Thymus (tissue), 11 donors: ENCODE measurements around the gene SRSF1. TPM values are rescaled to one million over a fixed set of nuclear protein-coding genes. Genes with fewer than 3 reads are reported as not detected.

Source experiments
- DNase-seq, 9 donors: peaks; one replicate each; pipeline ENCODE4 v3.0.0-alpha.2; 2013; ENCODE audit warnings: low spot score in 9 of 9, low read depth in 6 of 9, missing footprints in 1 of 9
- H3K27ac ChIP-seq, 2 donors: one replicate each; pipeline ENCODE4 v1.5.1; 2013; ENCODE audit warnings: control low read depth in 1 of 2, low read depth in 1 of 2, low read length in 1 of 2, mild to moderate bottlenecking in 1 of 2, moderate library complexity in 1 of 2
- H3K27me3 ChIP-seq, 2 donors: one replicate each; pipeline ENCODE4 v1.5.1; 2013; ENCODE audit warnings: low read length in 1 of 2; ENCODE audit not compliant: control insufficient read depth in 2 of 2, insufficient read depth in 1 of 2
- H3K36me3 ChIP-seq, 2 donors: one replicate each; pipeline ENCODE4 v1.5.1; 2013; ENCODE audit warnings: low read length in 1 of 2, mild to moderate bottlenecking in 1 of 2, moderate library complexity in 1 of 2; ENCODE audit not compliant: control insufficient read depth in 2 of 2, insufficient read depth in 2 of 2
- H3K4me1 ChIP-seq, 2 donors: one replicate each; pipeline ENCODE4 v1.5.1; 2013; ENCODE audit warnings: low read length in 2 of 2; ENCODE audit not compliant: control insufficient read depth in 2 of 2, insufficient read depth in 2 of 2
- H3K4me3 ChIP-seq, 2 donors: one replicate each; pipeline ENCODE4 v1.5.1; 2013; ENCODE audit warnings: low read length in 2 of 2, control low read depth in 1 of 2, mild to moderate bottlenecking in 1 of 2
- H3K9me3 ChIP-seq, 2 donors: one replicate each; pipeline ENCODE4 v1.5.1; 2013; ENCODE audit warnings: low read length in 1 of 2, mild to moderate bottlenecking in 1 of 2; ENCODE audit not compliant: control insufficient read depth in 2 of 2, insufficient read depth in 1 of 2
- WGBS: extraction: QIAGEN DNeasy Blood & Tissue Kit; methylation state at CpG from one replicate; pipeline ENCODE4 v1.1.7; 2013; 5-methylcytosine and 5-hydroxymethylcytosine counted together
- polyA plus RNA-seq: library from polyadenylated mRNA; stranded (reverse); fragments of 200-250 nt; gene quantifications from one replicate; pipeline ENCODE4 v1.2.3, GENCODE V29; 2013
- total RNA-seq: library from RNA; stranded (reverse); fragments of 120-200 nt; gene quantifications from one replicate; pipeline ENCODE4 v1.2.4, GENCODE V29; 2013
- donor health status: healthy.

The SRSF1 gene
- total and polyA plus RNA-seq, 2 donors, result 104 to 307 TPM

- Histone ChIP-seq H3K27me3 (no peaks in the 10 kb centered on the region), H3K36me3 (peaks cover 6 to 10% of the 10 kb centered on the region in 2 donors), H3K9me3 (no peaks in the 10 kb centered on the region), H3K4me3 (peak within 1 kb of the TSS; percentile 78 to 95), H3K27ac (peak within 1 kb of the TSS; percentile 81 to 91), H3K4me1 (peaks cover 17 to 20% of the 10 kb centered on the region in 2 donors)
- WGBS, result under 1% methylated on average over 74 of the region's 74 CpGs
- DNase-seq, result peak in 7 of 9 donors; percentile 42 to 87 (median 72)
Observed at GRCh38 chr17:57987581-57988300, 19.3 kb downstream of the SRSF1 start, which contains the start of gene VEZF1. Gene VEZF1, minus strand, starts transcription at chr17:57988254. Its CDS starts 143 bp downstream, at chr17:57988111.

DNA sequence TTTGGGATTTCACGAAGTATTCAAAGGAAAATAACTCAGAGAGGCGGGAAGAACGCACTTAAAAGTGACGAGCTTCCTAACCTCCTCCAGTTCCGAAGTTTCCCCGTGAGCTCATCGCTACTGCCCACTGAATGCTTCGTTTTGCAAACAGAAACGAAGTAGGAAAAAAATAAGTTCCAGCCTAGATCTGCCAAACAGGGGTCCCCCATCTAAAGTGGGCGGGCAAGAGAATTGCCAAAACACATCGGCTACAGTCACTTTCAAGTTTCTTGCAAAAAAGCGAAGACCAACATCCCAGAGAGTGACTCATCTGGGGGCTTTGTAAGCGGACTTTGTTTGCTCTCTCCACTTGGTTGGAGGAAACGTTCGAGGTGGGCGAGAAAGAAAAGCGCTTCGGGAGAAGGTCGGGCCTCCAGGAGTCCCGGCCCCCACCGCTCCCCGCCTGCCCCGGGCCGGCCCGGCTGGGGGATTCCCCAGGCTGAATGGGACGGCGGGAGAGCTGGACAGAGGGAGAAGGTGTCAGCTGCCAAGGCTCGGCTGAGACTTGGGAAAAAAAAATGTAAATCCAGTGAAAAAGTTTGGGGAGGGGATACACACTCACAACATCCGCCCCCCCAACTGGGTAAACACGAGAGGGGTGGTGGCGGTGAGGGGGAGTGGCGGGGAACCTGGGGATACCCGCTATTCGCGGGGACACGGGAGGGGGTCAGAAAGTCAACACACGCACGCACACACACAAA, 20.0 kb downstream of the SRSF1 start:
- no peaks in the 10 kb centered on the region for H3K27me3 ChIP-seq
- peak overlapping the region; percentile 75 to 95 for H3K4me3 ChIP-seq
- under 1% methylated on average over 38 of the region's 38 CpGs for WGBS
- H3K27ac ChIP-seq, result peak overlapping the region; percentile 81 to 91
- H3K36me3 ChIP-seq, result peaks cover 12 to 16% of the 10 kb centered on the region in 2 donors
- no peaks in the 10 kb centered on the region for H3K9me3 ChIP-seq
- peaks cover 20 to 22% of the 10 kb centered on the region in 2 donors for H3K4me1 ChIP-seq
- peak in 5 of 9 donors; percentile 16 to 59 (median 27) for DNase-seq

DNA sequence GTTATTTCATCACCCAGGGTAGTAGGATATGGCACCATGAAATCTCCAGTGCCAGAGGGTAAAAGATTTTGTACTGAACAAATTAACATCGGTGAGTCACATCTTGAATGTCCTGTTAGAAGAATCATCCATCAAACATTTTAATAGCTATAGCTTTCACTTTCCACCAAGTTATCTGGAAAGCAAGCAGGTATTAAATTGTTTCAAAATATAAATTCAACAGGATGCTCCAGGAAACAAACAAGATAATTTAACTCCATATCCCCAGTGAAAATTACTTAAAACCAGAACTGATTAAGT, 21.4 kb downstream of the SRSF1 start:
- Histone ChIP-seq H3K4me3 (no peak overlapping the region), H3K9me3 (no peaks in the 10 kb centered on the region), H3K36me3 (peaks cover 12 to 25% of the 10 kb centered on the region in 2 donors), H3K27me3 (no peaks in the 10 kb centered on the region), H3K27ac (no peak overlapping the region), H3K4me1 (peaks cover 20 to 22% of the 10 kb centered on the region in 2 donors)
- no peak for DNase-seq
- WGBS, result 50% methylated on average over 1 of the region's 1 CpG

GRCh38 chr17:57984936-57985674, 21.9 kb downstream of the SRSF1 start:
- H3K27me3 ChIP-seq, result no peaks in the 10 kb centered on the region
- no peak for DNase-seq
- H3K4me3 ChIP-seq, result no peak overlapping the region
- H3K27ac ChIP-seq, result no peak overlapping the region
- WGBS, result 84% methylated on average over 4 of the region's 4 CpGs
- peaks cover 20 to 22% of the 10 kb centered on the region in 2 donors for H3K4me1 ChIP-seq
- H3K36me3 ChIP-seq, result peaks cover 12 to 30% of the 10 kb centered on the region in 2 donors
- H3K9me3 ChIP-seq, result no peaks in the 10 kb centered on the region

- Histone ChIP-seq H3K4me3 (peak overlapping the region in 1 of 2 donors; percentile 9), H3K27ac (no peak overlapping the region), H3K36me3 (peaks cover 14 to 30% of the 10 kb centered on the region in 2 donors), H3K27me3 (no peaks in the 10 kb centered on the region), H3K9me3 (no peaks in the 10 kb centered on the region), H3K4me1 (peaks cover 20 to 22% of the 10 kb centered on the region in 2 donors)
- DNase-seq, result no peak
- WGBS, result 52% methylated on average over 4 of the region's 4 CpGs
Observed at GRCh38 chr17:57984261-57984890, 22.7 kb downstream of the SRSF1 start.

DNA sequence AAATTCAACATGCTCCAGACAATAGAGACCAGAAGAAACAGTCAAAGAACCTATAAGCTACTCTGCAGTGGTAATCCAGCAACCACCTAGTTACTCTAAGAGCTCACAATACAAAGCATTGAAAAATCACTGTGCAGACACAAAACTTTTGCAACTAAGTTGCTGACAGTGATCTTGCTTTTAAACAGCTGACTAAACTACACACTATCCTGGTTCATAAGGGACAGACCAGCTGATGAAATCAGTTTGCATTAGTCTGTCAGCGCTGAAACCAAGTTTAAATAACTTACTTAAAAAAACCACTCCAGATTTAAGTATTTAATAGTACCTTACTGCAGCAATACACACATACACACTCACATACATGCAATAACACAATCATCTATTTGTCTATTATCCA, 23.6 kb downstream of the SRSF1 start:
- no peak overlapping the region for H3K4me3 ChIP-seq
- H3K4me1 ChIP-seq, result peaks cover 15% of the 10 kb centered on the region in 2 donors
- no peaks in the 10 kb centered on the region for H3K9me3 ChIP-seq
- no peaks in the 10 kb centered on the region for H3K27me3 ChIP-seq
- no peak for DNase-seq
- H3K27ac ChIP-seq, result no peak overlapping the region
- peaks cover 18 to 38% of the 10 kb centered on the region in 2 donors for H3K36me3 ChIP-seq
- 100% methylated on average over 1 of the region's 1 CpG for WGBS

GRCh38 chr17:57982452-57983170, 24.4 kb downstream of the SRSF1 start:
- no peak overlapping the region for H3K27ac ChIP-seq
- peaks cover 15% of the 10 kb centered on the region in 2 donors for H3K4me1 ChIP-seq

GRCh38 chr17:57980522-57980921, 26.5 kb downstream of the SRSF1 start:
- H3K36me3 ChIP-seq, result peaks cover 41 to 64% of the 10 kb centered on the region in 2 donors
- no peak for DNase-seq
- no peak overlapping the region for H3K4me3 ChIP-seq
- no peak overlapping the region for H3K27ac ChIP-seq
- WGBS, result 93% methylated on average over 4 of the region's 4 CpGs
- peaks cover 9 to 12% of the 10 kb centered on the region in 2 donors for H3K4me1 ChIP-seq
- H3K27me3 ChIP-seq, result no peaks in the 10 kb centered on the region
- H3K9me3 ChIP-seq, result no peaks in the 10 kb centered on the region

More at GRCh38 chr17:57982452-57983170, 24.4 kb downstream of the SRSF1 start:
- Histone ChIP-seq H3K9me3 (no peaks in the 10 kb centered on the region), H3K27me3 (no peaks in the 10 kb centered on the region), H3K36me3 (peaks cover 25 to 43% of the 10 kb centered on the region in 2 donors), H3K4me3 (no peak overlapping the region)
- no peak for DNase-seq
- WGBS, result 95% methylated on average over 14 of the region's 14 CpGs
